ENCODE results near the gene NFKBIB.
"Not testable (repeated sequence)": the region's sequence is repeated elsewhere in the genome, so short reads cannot be mapped to it uniquely, and the experiment has no call there.

Gene NFKBIB

DNA sequence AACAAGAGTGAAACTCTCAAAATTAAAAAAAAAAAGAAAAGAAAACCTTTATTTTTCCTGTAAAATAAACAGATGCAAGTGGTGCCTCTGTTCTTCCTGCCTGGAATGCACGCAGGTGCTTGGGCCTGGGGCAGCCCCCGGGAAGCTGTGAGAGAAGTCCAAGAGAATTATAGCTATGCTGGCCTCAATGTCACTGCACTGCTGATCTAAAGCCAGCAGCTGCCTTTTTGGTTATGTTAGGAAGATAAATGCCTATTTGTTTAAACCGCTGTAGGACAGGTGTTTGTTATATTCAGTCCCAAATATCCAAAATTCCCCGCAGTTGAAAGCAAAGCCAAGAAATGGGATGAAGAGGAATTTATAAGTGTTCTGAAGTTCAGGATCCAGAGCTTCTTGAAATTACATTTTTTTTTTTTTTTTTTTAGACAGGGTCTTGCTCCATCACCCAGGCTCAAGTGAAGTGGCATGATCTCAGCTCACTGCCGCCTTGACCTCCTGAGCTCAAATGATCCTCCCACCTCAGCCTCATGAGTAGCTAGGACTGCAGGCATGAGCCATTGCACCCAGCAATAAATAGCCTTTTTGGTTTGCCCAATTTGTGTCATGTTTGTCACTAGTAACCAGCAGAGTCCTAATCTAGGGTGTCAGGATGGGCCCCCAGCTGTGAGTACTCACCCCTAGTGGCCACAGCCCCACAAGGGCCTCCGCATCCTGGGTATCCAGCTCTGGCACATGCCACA lies 23.9 kb upstream of the NFKBIB start:
- no peak for FAIRE-seq
- DNase-seq (ENCODE audit: insufficient read length, low spot score) = no peak

DNA sequence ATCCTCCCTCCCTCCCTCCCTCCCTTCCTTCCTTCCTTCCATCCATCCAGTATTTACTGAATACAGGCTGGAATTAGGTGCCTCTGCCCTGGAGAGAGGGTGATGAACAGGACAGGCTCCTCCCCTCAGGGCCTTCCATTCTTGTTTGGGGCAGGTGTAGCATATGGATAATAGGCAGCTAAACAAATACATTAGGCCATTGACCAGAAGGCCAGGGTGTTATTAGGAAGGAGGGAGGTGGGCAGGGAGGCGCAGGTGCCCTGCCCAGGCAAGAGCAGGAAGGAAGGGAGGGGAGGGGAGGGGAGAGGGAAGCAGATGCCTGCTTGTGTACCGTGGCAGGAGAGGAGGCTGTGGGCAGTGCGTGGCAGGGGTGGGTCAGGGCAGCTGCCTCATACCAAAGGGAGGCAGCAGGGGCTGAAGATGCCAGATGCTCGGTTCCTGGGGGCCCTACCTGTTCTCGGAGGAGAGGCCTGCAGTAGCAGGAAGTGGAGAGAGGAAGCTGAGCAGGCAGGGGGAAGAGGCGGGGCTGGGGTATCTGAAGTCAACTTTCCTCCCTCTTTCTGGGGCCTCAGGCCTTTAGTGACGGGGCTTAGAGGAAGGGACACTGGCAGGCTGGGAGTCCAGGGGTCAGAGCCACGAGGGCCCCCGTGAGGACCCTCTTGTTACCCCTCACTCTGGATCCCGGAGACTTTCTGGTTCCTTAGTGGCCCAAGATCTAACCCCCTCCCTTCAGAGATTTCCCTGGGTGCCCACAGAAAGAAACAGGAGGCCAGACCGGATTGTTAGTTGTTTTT lies 21.8 kb upstream of the NFKBIB start, which contains the start of gene RINL:
TSS of gene RINL (minus strand) at position 495 of the 794 bp plus-strand sequence. CDS start 1,533 bp downstream, outside the sequence.
- DNase-seq (ENCODE audit: insufficient read length, low spot score) (peak; percentile 87), FAIRE-seq (peak; percentile 92)

DNA sequence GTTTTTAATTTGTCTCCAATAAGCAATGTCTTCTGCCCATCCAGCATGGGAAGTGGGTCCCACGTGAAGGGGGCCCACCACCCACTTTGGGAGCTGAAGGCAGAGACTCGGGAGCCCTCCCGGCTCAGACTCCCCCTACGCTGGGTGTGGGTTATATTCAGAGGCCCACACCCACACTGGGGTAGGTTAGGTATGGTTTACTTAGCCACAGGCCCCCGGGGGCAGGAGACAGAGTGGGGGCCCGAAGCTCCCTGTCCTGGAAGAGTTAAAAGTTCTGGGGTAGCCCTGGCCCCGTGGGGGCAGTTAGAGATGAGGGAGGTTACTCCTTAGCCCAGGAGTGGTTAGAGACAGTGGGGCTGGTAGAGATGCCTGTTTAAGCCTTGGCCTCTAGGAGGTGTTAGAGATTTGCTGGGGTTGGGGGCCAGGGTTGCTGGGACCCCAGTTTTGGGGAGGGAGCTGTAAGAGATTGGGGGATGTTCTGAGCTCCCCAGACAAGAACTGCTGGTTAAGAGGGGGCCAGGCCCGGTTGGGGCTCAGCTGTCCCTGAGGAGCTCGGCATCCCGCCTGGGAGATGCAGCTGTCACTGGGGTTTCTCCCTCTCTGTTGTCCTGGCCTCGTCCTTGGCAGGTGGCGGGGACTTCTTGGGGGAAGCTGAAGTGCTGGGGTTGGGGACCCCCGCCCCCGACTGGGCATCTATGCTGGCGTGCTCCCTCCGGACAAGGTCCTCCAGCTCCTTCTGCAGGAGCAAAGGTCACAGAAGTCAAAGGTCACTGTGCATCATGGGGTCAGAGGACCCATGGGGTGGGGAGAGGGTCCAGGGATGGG lies 21.0 kb upstream of the NFKBIB start:
- FAIRE-seq = peak; percentile 45
- no peak for DNase-seq (ENCODE audit: insufficient read length, low spot score)

DNA sequence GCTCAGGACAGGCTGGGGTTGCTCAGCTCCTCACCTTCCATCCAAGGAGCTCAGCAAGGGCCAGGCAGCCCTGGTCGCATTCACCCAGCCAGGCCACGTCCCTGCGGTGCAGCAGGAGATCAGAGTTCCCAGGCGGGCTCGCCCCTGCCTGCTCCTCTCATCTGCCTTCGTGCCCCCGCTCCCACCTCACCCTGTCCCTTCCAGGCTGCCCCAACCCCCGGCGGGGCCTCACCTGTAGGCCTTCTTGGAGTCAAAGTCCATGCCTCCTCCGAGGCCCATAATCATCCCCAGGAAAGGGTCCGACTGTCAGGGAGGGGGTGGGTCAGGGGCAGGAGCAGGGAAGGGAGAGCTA lies 20.4 kb upstream of the NFKBIB start:
- DNase-seq (ENCODE audit: insufficient read length, low spot score) = no peak
- FAIRE-seq = no peak

DNA sequence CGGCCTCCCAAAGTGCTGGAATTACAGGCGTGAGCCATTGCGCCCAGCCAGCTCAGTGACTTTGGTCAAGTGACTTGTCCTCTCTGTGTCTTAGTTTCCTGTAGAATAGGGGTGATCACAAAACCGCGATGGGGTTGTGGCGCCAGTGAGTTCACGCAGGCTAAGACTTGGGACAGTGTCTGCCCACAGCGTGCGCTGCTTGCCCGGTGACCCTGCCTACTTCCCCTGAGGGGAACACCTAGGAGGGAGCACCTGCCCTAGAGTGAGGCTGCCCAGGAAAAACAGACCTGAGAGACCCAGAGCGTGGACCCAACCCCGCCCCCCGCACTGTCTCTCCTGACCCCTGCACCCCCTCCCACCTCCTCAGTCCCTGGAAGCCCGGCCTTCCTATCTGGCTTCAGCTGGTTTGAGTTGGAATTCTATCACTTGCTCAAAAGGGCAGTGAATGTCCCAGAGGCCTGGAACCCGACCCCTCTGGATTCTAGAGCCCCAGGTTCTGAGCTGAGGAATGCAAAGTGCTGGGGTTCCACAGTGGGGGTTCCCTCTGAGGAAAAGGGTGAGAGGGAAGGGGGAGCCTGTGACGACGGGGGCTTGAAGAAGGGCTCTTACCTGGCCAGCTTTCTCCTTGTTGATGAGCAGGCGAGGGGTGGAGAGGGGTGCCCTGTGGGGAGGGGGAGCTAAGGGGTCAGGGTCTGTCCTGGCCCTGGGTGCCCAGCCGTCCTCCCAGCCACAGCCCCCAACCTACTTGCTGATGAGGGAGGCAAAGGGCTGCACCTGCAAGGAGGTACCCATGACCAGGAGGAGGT lies 19.5 kb upstream of the NFKBIB start:
- FAIRE-seq (no peak), DNase-seq (ENCODE audit: insufficient read length, low spot score) (no peak)

DNA sequence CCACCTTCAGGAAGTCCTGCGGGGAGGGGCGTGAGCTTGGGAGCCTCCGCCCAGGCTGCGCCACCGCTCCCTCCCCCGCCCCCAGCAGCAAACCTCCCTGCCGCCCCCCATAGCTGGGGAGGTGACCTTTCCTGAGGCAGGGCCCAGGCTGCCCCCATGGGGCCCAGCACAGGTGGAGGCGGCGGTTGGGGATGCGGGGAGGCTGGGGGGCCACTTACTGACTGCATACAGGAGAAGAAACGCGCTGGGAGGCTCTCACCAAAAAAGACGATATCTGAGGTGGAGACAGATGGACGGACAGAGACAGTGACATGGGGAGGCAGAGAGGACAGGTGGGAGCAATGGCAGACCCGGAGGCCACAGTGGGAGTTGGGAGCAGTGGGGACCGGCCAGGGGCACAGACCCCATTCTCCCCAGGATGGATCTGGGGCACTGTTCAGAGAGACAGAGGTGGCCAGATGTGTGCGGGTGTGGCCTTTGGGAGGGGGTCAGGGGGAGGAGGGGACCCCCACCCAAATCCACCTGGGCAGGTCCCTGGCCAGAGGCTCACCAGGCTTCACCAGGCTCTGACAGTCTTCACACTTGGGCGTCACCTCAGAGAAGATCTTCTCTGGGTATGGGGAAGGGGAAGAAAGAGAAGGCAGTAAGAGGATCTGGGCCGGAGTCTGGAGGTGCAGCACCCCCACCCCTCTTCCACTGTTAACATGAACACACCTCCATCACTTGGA lies 18.7 kb upstream of the NFKBIB start:
- DNase-seq (ENCODE audit: insufficient read length, low spot score) (no peak), FAIRE-seq (no peak)

DNA sequence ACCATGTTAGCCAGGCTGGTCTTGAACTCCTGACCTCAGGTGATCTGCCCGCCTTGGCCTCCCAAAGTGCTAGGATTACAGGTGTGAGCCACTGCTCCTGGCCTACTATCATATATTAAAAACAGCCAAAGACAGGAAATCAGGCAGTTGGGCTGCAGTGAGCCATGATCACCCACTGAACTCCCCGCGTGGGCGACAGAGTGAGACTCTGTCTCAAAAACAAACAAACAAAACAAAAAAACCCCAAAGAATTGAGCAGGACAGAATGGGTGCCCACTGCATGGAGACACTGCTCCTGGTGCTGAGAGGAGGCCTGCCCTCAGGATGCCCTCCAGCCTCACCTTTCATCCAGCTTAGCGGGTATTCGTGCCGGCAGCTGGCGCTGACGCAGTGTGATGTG lies 16.5 kb upstream of the NFKBIB start:
- DNase-seq (ENCODE audit: insufficient read length, low spot score) (no peak), FAIRE-seq (no peak)

DNA sequence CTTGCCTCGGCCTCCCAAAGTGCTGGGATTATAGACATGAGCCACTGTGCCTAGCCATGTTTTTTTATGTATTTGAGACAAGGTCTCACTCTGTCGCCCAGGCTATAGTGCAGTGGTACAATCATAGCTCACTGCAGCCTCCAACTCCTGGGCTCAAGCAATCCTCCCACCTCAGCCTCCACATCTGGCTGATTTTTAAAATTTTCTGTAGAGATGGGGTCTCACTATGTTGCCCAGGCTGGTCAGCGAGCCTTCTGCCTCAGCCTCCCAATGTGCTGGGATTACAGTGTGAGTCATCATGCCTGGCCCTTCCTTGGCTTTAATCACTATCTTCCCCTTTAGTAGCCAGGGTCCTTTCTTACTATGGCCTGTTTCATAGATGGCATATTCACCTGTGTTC lies 15.1 kb upstream of the NFKBIB start:
- not testable (repeated sequence) for FAIRE-seq; DNase-seq (ENCODE audit: insufficient read length, low spot score)

DNA sequence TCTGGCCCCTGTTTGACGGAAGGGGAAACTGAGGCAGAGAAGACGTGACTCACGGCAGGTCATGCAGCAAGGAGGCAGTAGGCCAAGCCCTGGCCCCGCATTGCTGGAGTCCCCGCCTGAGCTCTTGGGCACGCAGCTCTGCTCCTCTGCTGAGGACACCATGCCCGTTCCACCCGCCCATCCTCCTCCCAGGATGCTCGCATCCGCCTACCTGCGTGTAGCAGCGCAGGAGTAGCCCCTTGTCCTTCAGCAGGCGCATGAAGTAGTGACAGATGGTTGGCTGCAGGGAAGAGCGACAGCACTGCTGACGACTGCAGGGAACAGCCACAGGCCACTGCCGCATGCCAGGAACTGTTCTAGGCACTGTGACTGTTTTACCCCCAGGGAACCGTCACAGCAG lies 10.9 kb upstream of the NFKBIB start:
- FAIRE-seq (no peak), DNase-seq (ENCODE audit: insufficient read length, low spot score) (no peak)

DNA sequence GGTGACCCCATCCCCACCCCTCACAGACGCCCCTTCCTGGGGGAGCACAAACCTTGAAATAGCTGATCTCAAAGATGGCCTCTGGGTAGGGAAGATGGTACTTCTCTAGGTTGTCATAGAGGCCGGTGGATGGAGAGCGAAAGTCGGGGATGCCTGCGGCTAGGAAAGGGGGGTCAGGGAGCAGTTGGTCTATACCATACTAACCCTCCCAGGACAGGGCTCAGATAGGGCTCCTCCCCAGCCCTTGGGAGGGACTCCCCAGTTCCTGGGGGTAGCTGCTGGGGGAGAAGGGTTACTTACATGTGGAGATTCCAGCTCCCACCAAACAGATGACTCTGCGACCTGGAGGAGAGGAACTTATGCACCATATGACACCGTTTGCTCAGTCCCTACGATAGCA lies 10.0 kb upstream of the NFKBIB start:
- no peak for FAIRE-seq
- DNase-seq (ENCODE audit: insufficient read length, low spot score) = no peak

DNA sequence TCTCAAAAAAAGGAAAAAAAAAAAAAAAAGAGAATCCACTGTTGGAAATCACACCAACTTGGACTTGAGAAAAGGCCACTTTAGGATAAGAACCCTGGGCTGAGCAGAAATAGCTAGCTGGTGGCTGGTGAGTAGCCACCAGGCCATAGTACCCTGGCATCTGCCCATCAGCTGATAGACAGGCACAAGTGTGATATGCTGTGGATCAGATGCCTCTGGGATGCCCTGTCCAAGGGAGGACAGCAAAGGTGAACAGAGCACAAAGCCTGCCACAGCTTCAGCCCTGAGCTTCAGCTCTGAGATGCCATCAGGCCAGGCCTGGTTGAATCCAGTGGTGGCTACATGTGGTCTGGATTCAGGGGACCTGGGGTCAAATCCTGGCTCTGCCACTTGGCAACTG lies 9.1 kb upstream of the NFKBIB start:
- no peak for FAIRE-seq
- no peak for DNase-seq (ENCODE audit: insufficient read length, low spot score)

DNA sequence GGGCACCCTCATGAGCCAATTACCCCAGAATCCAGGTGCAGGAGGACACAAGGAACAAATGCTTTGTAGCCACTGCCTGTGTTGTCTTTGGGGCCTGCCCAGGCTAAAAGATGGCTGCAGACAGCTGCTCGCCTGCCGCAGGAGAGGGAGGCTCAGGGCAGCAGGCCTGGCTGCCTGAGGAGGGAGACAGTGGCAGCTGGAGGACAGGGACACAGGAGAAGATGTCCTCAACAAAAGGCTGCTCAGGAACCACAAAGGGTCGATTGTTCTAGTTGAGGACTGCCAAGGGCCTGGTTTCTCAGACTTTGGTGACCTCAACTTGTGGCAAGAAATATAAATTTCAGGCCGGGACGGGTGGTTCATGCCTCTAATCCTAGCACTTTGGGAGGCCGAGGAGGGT lies 8.0 kb upstream of the NFKBIB start:
- DNase-seq (ENCODE audit: insufficient read length, low spot score) (no peak), FAIRE-seq (no peak)

DNA sequence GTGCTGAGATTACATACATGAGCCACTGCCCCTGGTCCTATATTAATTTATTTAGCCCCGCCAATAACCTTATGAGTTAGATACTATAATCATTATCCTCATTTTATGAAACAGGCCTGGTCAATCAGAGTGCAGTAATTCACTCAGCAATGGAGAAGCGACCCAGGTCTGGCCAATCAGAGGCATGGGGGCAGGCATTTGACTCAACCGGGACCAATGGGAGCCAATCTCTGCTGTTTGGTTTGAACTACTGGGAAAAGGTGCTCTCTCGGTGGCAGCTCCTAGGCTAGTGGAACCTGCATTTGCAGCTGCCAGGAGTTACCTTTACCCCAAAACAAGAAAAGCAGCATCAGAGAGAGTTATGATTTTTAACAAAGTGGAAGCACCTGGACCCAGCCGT lies 6.9 kb upstream of the NFKBIB start:
- no peak for DNase-seq (ENCODE audit: insufficient read length, low spot score)
- no peak for FAIRE-seq

DNA sequence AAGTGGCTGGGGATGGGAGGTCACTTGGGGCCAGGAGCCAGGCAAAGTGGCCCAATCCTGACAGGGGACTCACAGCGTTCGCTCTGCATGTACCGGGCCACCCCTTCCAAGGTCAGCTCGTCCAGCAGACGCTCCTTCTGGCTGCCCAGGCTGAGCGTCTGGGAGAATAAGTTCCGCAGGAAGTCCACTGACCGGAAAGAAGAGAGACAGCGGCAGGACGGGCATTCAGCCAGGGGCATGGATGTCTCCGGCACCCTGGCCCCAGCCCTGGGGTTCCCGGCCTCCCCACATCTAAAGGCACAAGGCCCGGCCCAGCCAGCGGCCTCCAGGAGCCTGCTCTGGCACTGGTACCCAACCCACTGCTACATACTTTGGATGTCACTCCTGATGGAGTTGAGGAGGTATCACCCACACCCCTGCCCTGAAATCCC lies 6.4 kb upstream of the NFKBIB start:
- DNase-seq (ENCODE audit: insufficient read length, low spot score) = no peak
- FAIRE-seq = no peak

DNA sequence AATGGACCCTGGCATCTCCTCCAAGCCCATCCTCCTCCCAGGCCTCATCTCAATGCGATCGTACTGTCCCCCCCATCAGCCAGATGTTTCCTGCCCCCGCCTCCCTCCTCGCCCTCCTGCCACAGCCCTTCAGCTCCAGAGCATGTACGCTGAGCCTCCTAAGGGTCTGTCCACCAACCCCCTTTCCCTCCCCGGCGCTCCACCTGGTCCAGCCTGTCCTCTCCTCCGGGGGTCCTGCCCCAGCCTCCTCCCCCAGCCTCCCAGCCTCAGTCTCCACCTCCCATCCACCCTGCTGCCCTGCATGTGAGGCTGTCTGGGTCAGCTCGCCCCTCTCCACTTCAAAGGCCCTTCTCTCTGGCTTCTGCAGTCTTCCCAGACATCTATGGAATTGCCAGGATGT lies 4.8 kb upstream of the NFKBIB start:
- FAIRE-seq = no peak
- no peak for DNase-seq (ENCODE audit: insufficient read length, low spot score)

DNA sequence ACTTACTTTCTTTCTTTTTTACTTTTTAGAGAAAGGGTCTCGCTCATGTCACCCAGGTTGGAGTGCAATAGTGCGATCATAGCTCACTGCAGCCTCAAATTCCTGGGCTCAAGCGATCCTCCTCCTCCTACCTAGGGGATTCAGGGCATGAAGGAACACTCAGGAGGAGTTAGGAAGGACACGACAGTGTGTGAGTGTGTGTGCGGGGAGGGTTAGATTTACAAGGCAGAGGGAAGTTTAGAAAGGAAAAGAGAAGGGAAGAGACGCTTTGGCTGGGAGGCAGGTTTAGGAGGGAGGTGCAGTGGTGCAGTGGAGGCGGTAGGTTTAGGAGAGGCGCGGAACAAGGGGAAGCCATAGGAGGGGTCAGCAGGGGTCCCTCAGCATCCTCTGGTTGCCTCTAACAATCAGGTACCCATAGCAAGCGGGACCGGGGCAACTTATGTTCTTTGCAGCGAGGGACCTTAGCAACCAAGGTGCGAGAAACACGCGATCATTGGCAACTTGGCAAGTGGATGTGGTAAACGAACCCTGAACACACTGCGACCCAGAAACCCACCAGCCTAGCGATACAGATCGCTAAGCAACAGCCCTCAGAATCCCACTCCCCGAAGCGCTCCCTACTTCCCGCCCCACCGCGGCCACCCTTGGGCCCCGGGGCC lies 852 bp upstream of the NFKBIB start:
- FAIRE-seq (peak; percentile 28), DNase-seq (ENCODE audit: insufficient read length, low spot score) (no peak)

DNA sequence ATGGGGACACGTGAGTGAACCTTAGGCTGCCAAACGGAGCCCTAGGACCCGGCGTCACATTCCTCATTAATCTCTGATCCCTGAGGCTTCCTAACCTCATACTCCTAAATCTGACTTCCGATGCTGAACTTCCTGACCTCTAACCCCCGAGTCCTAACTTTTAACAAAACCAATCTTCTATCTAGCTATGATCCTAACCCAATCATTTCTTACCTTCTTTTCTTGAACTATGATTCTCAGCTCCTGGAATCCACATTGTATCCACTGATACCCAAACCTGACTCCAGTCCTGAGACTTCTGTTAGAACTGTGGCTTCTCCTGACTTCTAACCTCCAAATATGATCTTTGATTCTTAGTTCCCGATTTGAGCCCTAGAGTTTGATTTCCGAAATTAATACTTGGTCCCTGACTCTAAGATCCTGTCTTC lies 447 bp downstream of the NFKBIB start:
- FAIRE-seq (no peak), DNase-seq (ENCODE audit: insufficient read length, low spot score) (no peak)

DNA sequence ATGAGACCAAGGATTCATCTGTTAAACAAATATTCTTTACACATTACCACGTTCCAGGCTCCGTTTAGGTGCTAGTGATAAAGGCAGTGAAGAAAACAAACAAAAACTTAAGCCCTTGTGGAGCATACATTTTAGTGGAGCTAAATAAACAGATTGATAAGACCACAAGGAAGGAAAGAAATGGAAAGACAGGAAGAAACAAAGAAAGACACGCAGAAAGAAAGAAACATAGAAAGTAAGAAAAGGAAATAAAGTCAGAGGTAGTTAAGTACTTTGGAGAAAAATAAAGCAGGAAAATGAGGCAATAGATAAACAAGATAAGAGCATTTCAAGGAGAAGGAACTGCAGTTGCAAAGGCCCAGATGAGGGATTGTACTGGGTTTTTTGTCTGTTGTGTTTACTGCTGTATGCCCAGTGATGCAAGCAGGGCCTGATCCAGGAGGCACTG lies 998 bp downstream of the NFKBIB start:
- no peak for FAIRE-seq
- no peak for DNase-seq (ENCODE audit: insufficient read length, low spot score)

DNA sequence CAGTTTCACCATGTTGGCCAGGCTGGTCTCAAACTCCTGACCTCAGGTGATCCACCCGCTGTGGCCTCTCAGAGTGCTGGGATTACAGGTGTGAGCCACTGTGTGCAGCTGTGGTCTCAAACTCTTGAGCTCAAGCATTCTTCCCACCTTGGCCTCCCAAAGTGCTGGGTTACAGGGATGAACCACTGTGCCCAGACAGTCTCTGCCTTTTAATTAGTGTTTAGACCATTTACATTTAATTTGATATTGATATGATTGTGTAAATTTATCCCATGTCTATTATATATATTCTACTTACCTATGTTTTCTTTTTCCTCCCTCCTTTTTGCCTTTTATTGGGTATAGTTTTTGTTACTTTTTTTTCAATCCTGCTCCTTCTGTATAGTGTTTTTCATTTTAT lies 1.9 kb downstream of the NFKBIB start:
- DNase-seq (ENCODE audit: insufficient read length, low spot score) (no peak), FAIRE-seq (no peak)
